Naive thymus-derived CD4-positive, alpha-beta T cell (primary cell): ENCODE measurements around the gene KIDINS220. TPM values are rescaled to one million over a fixed set of nuclear protein-coding genes. Genes with fewer than 3 reads are reported as not detected.
A peak's percentile ranks its signal among the peaks of the same experiment; 100 is the strongest.

Experiments used
- ATAC-seq: fragments of 150-1000 bp; cut with Tn5 transposase; 2 replicates; pipeline ENCODE4 v1.10.0; 2021; ENCODE audit warnings: mild to moderate bottlenecking, moderate library complexity
- CTCF ChIA-PET: fragments of 350-600 bp; sonication (Branson Sonifier 250); formaldehyde crosslinking; loops from one replicate; lab custom pipeline; 2021; ENCODE audit warnings: antibody characterized with exemption; lab: Charles Lee
- POLR2A ChIA-PET: fragments of 350-600 bp; sonication (Branson Sonifier 250); formaldehyde crosslinking; loops from one replicate; lab custom pipeline; 2021; ENCODE audit warnings: antibody characterized with exemption, inconsistent platforms; lab: Charles Lee
- DNase-seq, 9 donors: peaks; one replicate each; pipeline versions ENCODE4 v3.0.0 to v3.0.0-alpha.2; 2020 to 2022; ENCODE audit warnings: mixed read lengths in 1 of 9
- H3K27ac ChIP-seq: one replicate; pipeline ENCODE4 v1.7.0; 2013; ENCODE audit warnings: mild to moderate bottlenecking, low read depth, low read length, moderate library complexity
- H3K27me3 ChIP-seq, 2 donors: one replicate each; pipeline ENCODE4 v1.7.0; 2013; ENCODE audit warnings: low read length in 2 of 2, mild to moderate bottlenecking in 2 of 2, moderate library complexity in 2 of 2; ENCODE audit not compliant: control insufficient read depth in 2 of 2, insufficient read depth in 2 of 2
- H3K36me3 ChIP-seq, 3 experiments: 1 replicate in 2 of 3; 2 replicates in 1 of 3; pipeline ENCODE4 v1.7.0; 2013; ENCODE audit warnings: low read length in 3 of 3, mild to moderate bottlenecking in 3 of 3, moderate library complexity in 1 of 3; ENCODE audit not compliant: insufficient read depth in 3 of 3, control insufficient read depth in 2 of 3
- H3K4me1 ChIP-seq, 2 donors: one replicate each; pipeline ENCODE4 v1.7.0; 2013; ENCODE audit warnings: low read length in 2 of 2, mild to moderate bottlenecking in 2 of 2, moderate library complexity in 1 of 2; ENCODE audit not compliant: control insufficient read depth in 2 of 2, insufficient read depth in 2 of 2
- H3K4me3 ChIP-seq: 2 replicates; pipeline ENCODE4 v1.7.0; 2013; ENCODE audit warnings: mild to moderate bottlenecking, low read length
- H3K9me3 ChIP-seq, 3 experiments: 1 replicate in 2 of 3; 2 replicates in 1 of 3; pipeline ENCODE4 v1.7.0; 2013; ENCODE audit warnings: low read length in 3 of 3; ENCODE audit not compliant: control insufficient read depth in 2 of 3
- H3K27ac Mint-ChIP-seq, 9 donors: one replicate each; pipeline ENCODE4 v1.8.0; 2020 to 2022; ENCODE audit warnings: mixed read lengths in 9 of 9, mild to moderate bottlenecking in 8 of 9, moderate library complexity in 5 of 9, inconsistent platforms in 2 of 9
- H3K27me3 Mint-ChIP-seq, 5 donors: one replicate each; pipeline ENCODE4 v1.8.0; 2021 to 2022; ENCODE audit warnings: mixed read lengths in 5 of 5, mild to moderate bottlenecking in 1 of 5
- H3K36me3 Mint-ChIP-seq, 5 donors: one replicate each; pipeline ENCODE4 v1.8.0; 2020 to 2022; ENCODE audit warnings: mixed read lengths in 5 of 5, mild to moderate bottlenecking in 3 of 5, inconsistent platforms in 1 of 5
- H3K4me1 Mint-ChIP-seq, 7 donors: one replicate each; pipeline ENCODE4 v1.8.0; 2020 to 2022; ENCODE audit warnings: mixed read lengths in 7 of 7, mild to moderate bottlenecking in 3 of 7, inconsistent platforms in 1 of 7
- H3K4me3 Mint-ChIP-seq, 10 donors: one replicate each; pipeline ENCODE4 v1.8.0; 2020 to 2022; ENCODE audit warnings: mild to moderate bottlenecking in 10 of 10, mixed read lengths in 10 of 10, moderate library complexity in 6 of 10, inconsistent platforms in 2 of 10
- H3K9me3 Mint-ChIP-seq, 11 donors: one replicate each; pipeline ENCODE4 v1.8.0; 2020 to 2022; ENCODE audit warnings: mixed read lengths in 11 of 11, mild to moderate bottlenecking in 4 of 11, inconsistent platforms in 1 of 11, moderate library complexity in 1 of 11
- intact Hi-C, 2 donors: fragments of 100-400 bp; cut with micrococcal nuclease; formaldehyde crosslinking; loops; one replicate each; pipeline ENCODE4 v1.15.1; 2023
- polyA plus RNA-seq, 2 donors: library from polyadenylated mRNA; unstranded; fragments of 300-500 nt; fragmentation: Illumina TruSeq; gene quantifications; one replicate each; pipeline ENCODE4 v1.2.3, GENCODE V29; 2021
- total RNA-seq, 6 experiments: library from RNA in 5 of 6; stranded (reverse) in 5 of 6; gene quantifications; 1 replicate in 5 of 6; 2 replicates in 1 of 6; pipeline ENCODE4 v1.2.3 and lab custom pipeline; 2021 to 2026

The KIDINS220 gene
- total and polyA plus RNA-seq, 7 experiments from 2014 or later, result 23.8 to 54.3 (median 43.0) TPM

- no peak overlapping the region for H3K4me3 Mint-ChIP-seq
- ATAC-seq (no peak), DNase-seq (no peak)
- no peaks in the 10 kb centered on the region for H3K4me1 Mint-ChIP-seq
- peaks cover 0 to 19% (median 3%) of the 10 kb centered on the region in 11 donors for H3K9me3 Mint-ChIP-seq
- POLR2A ChIA-PET, result no interaction called here
- Histone ChIP-seq H3K4me1 (no peaks in the 10 kb centered on the region), H3K27me3 (no peaks in the 10 kb centered on the region), H3K4me3 (no peak overlapping the region), H3K27ac (no peak overlapping the region), H3K9me3 (no peaks in the 10 kb centered on the region), H3K36me3 (no peaks in the 10 kb centered on the region)
- H3K27ac Mint-ChIP-seq, result no peak overlapping the region
- intact Hi-C loops, result no loop called here
- no peaks in the 10 kb centered on the region for H3K27me3 Mint-ChIP-seq
- H3K36me3 Mint-ChIP-seq, result no peaks in the 10 kb centered on the region
- CTCF ChIA-PET, result no interaction called here
These were observed 137.6 kb downstream of the KIDINS220 start for GRCh38 chr2:8699839-8700238.

GRCh38 chr2:8697190-8697589 is 140.2 kb downstream of the KIDINS220 start:
- CTCF ChIA-PET, result no interaction called here
- intact Hi-C loops, result no loop called here

GRCh38 chr2:8694737-8695136 is 142.7 kb downstream of the KIDINS220 start:
- Histone ChIP-seq H3K36me3 (no peaks in the 10 kb centered on the region), H3K27me3 (no peaks in the 10 kb centered on the region), H3K4me1 (no peaks in the 10 kb centered on the region), H3K9me3 (no peaks in the 10 kb centered on the region), H3K4me3 (no peak overlapping the region), H3K27ac (no peak overlapping the region)
- H3K4me3 Mint-ChIP-seq, result no peak overlapping the region
- ChIA-PET POLR2A (no interaction called here), CTCF (no interaction called here)
- H3K27ac Mint-ChIP-seq, result no peak overlapping the region
- peaks cover 19 to 28% (median 25%) of the 10 kb centered on the region in 5 donors for H3K27me3 Mint-ChIP-seq
- ATAC-seq (no peak), DNase-seq (no peak)
- H3K36me3 Mint-ChIP-seq, result peaks cover 0 to 7% (median 0%) of the 10 kb centered on the region in 5 donors
- peaks cover 0 to 19% (median 3%) of the 10 kb centered on the region in 11 donors for H3K9me3 Mint-ChIP-seq
- H3K4me1 Mint-ChIP-seq, result peaks cover 0 to 6% (median 4%) of the 10 kb centered on the region in 7 donors
- intact Hi-C loops, result no loop called here

More at GRCh38 chr2:8697190-8697589, 140.2 kb downstream of the KIDINS220 start:
- ATAC-seq, result no peak
- DNase-seq, result no peak
- peaks cover 8 to 13% (median 8%) of the 10 kb centered on the region in 5 donors for H3K27me3 Mint-ChIP-seq
- POLR2A ChIA-PET, result no interaction called here
- Histone ChIP-seq H3K27ac (no peak overlapping the region), H3K27me3 (no peaks in the 10 kb centered on the region), H3K4me3 (no peak overlapping the region), H3K36me3 (no peaks in the 10 kb centered on the region), H3K4me1 (no peaks in the 10 kb centered on the region), H3K9me3 (no peaks in the 10 kb centered on the region)
- no peak overlapping the region for H3K27ac Mint-ChIP-seq
- peaks cover 0 to 19% (median 3%) of the 10 kb centered on the region in 11 donors for H3K9me3 Mint-ChIP-seq
- peaks cover 0 to 5% (median 4%) of the 10 kb centered on the region in 7 donors for H3K4me1 Mint-ChIP-seq
- H3K4me3 Mint-ChIP-seq, result no peak overlapping the region
- H3K36me3 Mint-ChIP-seq, result peaks cover 0 to 1% (median 0%) of the 10 kb centered on the region in 5 donors

GRCh38 chr2:8693157-8693821 is 144.1 kb downstream of the KIDINS220 start:
- intact Hi-C loops, result no loop called here

GRCh38 chr2:8692783-8693156 is 144.6 kb downstream of the KIDINS220 start:
- Histone ChIP-seq H3K9me3 (no peaks in the 10 kb centered on the region), H3K36me3 (no peaks in the 10 kb centered on the region), H3K27me3 (no peaks in the 10 kb centered on the region), H3K4me1 (no peaks in the 10 kb centered on the region), H3K4me3 (no peak overlapping the region), H3K27ac (no peak overlapping the region)
- Mint-ChIP-seq H3K27ac (no peak overlapping the region), H3K9me3 (peaks cover 0 to 10% (median 2%) of the 10 kb centered on the region in 11 donors), H3K4me3 (peak overlapping the region in 1 of 10 donors; percentile 31), H3K4me1 (peaks cover 0 to 6% (median 4%) of the 10 kb centered on the region in 7 donors), H3K27me3 (peaks cover 20 to 38% (median 31%) of the 10 kb centered on the region in 5 donors), H3K36me3 (peaks cover 0 to 7% (median 0%) of the 10 kb centered on the region in 5 donors)
- ChIA-PET CTCF (no interaction called here), POLR2A (no interaction called here)
- ATAC-seq (no peak), DNase-seq (no peak)
- intact Hi-C loops, result loop anchor here in 1 of 2 donors (1.0 kb wide), 1 partner anchor 69 kb away; no protein-coding TSS in a partner anchor

More at GRCh38 chr2:8693157-8693821, 144.1 kb downstream of the KIDINS220 start:
- POLR2A ChIA-PET, result no interaction called here
- H3K4me3 Mint-ChIP-seq, result peak overlapping the region in 3 of 10 donors; percentile 29 to 72 (median 42)
- peaks cover 0 to 6% (median 4%) of the 10 kb centered on the region in 7 donors for H3K4me1 Mint-ChIP-seq
- CTCF ChIA-PET, result no interaction called here
- DNase-seq, result peak in 1 of 9 donors; percentile 62
- ATAC-seq, result peak; percentile 57
- H3K4me1 ChIP-seq, result no peaks in the 10 kb centered on the region
- H3K9me3 Mint-ChIP-seq, result peaks cover 0 to 15% (median 3%) of the 10 kb centered on the region in 11 donors
- peaks cover 20 to 33% (median 31%) of the 10 kb centered on the region in 5 donors for H3K27me3 Mint-ChIP-seq
- no peak overlapping the region for H3K27ac ChIP-seq
- H3K27me3 ChIP-seq, result no peaks in the 10 kb centered on the region
- H3K36me3 Mint-ChIP-seq, result peaks cover 0 to 7% (median 0%) of the 10 kb centered on the region in 5 donors
- H3K27ac Mint-ChIP-seq, result no peak overlapping the region
- H3K4me3 ChIP-seq, result no peak overlapping the region
- H3K9me3 ChIP-seq, result no peaks in the 10 kb centered on the region
- H3K36me3 ChIP-seq, result no peaks in the 10 kb centered on the region

- peaks cover 0 to 9% (median 4%) of the 10 kb centered on the region in 7 donors for H3K4me1 Mint-ChIP-seq
- no peak overlapping the region for H3K27ac Mint-ChIP-seq
- Histone ChIP-seq H3K9me3 (no peaks in the 10 kb centered on the region), H3K36me3 (no peaks in the 10 kb centered on the region), H3K27ac (no peak overlapping the region), H3K27me3 (no peaks in the 10 kb centered on the region), H3K4me3 (no peak overlapping the region), H3K4me1 (no peaks in the 10 kb centered on the region)
- peaks cover 0 to 7% (median 3%) of the 10 kb centered on the region in 5 donors for H3K36me3 Mint-ChIP-seq
- CTCF ChIA-PET, result no interaction called here
- ATAC-seq, result no peak
- no peak overlapping the region for H3K4me3 Mint-ChIP-seq
- POLR2A ChIA-PET, result no interaction called here
- DNase-seq, result no peak
- H3K27me3 Mint-ChIP-seq, result peaks cover 20 to 38% (median 31%) of the 10 kb centered on the region in 5 donors
- intact Hi-C loops, result loop anchor here in 1 of 2 donors (1.0 kb wide), 1 partner anchor 69 kb away; no protein-coding TSS in a partner anchor
- peaks cover 0 to 5% (median 0%) of the 10 kb centered on the region in 11 donors for H3K9me3 Mint-ChIP-seq
These were observed 145.5 kb downstream of the KIDINS220 start for GRCh38 chr2:8691859-8692437.
